Mesodermal cell (in vitro differentiated cells): ENCODE measurements around the gene AKT2.

Source experiments
- H3K27ac ChIP-seq: 2 replicates; pipeline ENCODE4 v1.7.0; 2013; ENCODE audit warnings: mild to moderate bottlenecking, low read depth, low read length, moderate library complexity; ENCODE audit not compliant: severe bottlenecking
- H3K36me3 ChIP-seq: 2 replicates; pipeline ENCODE4 v1.7.1; 2013; ENCODE audit warnings: mild to moderate bottlenecking, low read length, moderate library complexity; ENCODE audit not compliant: control insufficient read depth, insufficient read depth
- H3K4me1 ChIP-seq: one replicate; pipeline ENCODE4 v1.7.1; 2013; ENCODE audit warnings: mild to moderate bottlenecking, low read length; ENCODE audit not compliant: insufficient read depth, control insufficient read depth, poor library complexity, severe bottlenecking
- H3K4me3 ChIP-seq: 2 replicates; pipeline ENCODE4 v1.7.0; 2013; ENCODE audit warnings: low read length, control low read depth, mild to moderate bottlenecking; ENCODE audit not compliant: insufficient read depth, poor library complexity, severe bottlenecking; ENCODE audit errors: extremely low read depth
- H3K9me3 ChIP-seq: 2 replicates; pipeline ENCODE4 v1.7.1; 2013; ENCODE audit warnings: mild to moderate bottlenecking, low read length, moderate library complexity; ENCODE audit not compliant: control insufficient read depth
- WGBS, 2 experiments: methylation state at CpG; one replicate each; pipeline ENCODE4 v1.1.5; 2013; ENCODE audit warnings: missing lambda C conversion rate in 2 of 2; ENCODE audit not compliant: insufficient coverage in 2 of 2; 5-methylcytosine and 5-hydroxymethylcytosine counted together

AKT2 gene

DNA sequence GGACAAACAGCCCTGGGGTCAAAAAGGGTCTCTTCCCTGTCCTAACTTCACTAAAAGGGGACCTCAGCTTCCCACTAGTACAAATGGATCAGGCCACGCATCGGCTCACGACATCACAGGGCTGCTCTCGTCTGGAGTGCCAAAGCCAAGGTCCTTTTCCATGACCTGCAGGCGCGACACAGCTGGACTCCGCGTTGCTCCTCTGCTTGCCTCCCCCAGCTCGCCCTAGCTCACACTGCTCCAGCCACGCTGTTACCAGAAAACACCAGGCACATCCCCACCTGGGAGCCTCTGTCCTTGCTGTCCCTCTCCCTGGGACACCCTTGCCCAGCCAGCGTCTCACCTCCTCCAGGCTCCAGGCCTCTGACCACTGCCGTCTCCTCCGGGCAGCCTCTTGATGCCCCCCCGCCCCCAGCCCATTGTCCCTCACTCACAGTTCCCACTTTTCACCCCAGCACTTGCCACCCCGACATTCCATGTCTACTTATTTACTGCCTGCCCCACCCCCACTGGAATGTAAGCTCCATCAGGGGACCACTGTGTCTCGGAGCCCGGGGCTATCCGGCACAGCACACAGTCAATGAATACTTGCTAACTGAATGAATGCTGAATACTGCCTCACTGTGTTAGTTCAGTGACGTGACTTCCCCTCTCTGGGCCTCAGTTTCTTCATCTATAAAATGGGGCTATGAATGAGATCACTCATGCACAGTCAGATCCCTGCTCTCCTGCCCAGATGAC lies 20.7 kb downstream of the AKT2 start:
- WGBS, 2 experiments: 94 to 96% methylated on average over 12 to 17 of the region's 19 CpGs
- Histone ChIP-seq H3K9me3 (no peaks in the 10 kb centered on the region), H3K36me3 (peaks cover 51% of the 10 kb centered on the region), H3K4me3 (no peak overlapping the region), H3K4me1 (no peaks in the 10 kb centered on the region), H3K27ac (no peak overlapping the region)

DNA sequence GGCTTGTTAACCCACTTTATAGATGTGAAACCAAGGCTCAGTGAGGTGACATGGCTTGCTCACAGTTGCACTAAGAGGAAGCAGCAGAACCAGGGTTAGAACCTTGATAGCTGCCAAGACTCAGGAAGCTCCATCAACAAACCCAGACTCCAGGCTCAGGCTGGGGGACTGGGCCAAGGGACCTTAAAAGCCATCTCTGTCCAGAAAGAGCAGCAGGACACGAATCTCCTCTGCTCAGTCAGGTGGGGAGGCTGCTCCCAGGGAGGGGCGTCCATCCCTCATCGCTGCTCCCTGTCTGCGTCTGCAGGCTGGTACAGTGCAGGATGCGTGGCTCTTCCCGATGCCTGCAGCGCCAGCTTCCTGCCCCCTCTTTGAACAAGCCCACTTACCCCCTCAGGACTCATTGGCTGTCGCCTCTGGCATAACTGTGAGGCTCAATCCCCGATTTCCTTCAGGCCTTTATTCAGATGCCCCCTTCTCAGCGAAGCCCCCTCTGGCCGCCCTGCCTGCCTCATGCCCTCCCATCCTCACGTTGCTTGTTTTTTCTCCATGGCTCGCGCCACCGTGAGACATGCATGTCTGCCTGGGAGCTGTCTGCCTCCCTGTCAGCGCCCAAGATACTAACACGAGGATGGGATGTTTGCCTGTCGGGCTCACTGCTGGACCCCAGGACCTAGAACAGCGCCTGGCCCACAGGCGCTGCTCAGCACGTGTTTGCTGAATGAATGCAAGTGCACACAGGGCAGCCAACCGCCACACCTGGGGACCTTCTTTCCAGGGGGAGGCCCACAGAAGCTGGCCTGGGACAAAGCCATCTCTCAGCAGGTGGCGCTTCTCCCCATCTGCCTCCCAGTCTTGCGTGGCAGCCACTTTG lies 21.5 kb downstream of the AKT2 start:
- Histone ChIP-seq H3K4me1 (no peaks in the 10 kb centered on the region), H3K36me3 (peaks cover 47% of the 10 kb centered on the region), H3K27ac (no peak overlapping the region), H3K9me3 (no peaks in the 10 kb centered on the region), H3K4me3 (no peak overlapping the region)
- 93 to 97% methylated on average over 22 to 24 of the region's 24 CpGs for WGBS, 2 experiments

DNA sequence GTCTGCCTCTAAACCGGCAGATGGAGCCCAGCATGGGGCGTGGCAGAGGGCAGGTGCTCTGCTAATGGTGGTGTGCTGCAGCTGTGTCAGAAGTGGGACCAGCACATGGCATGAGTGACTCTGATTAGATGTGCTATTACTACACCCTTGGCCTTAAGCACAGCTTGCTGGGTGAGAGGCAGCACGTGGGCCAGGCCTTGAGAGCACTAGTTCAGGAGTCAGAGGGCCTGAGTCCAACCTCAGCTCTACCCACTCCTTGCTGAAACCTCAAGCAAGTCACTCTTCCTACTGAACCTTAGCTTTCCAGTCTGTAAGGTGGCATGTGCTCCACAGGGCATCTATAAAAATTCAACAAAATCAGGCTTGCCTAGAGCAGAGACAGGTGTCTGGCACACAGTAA lies 22.7 kb downstream of the AKT2 start:
- Histone ChIP-seq H3K27ac (no peak overlapping the region), H3K4me3 (no peak overlapping the region), H3K9me3 (no peaks in the 10 kb centered on the region), H3K36me3 (peaks cover 49% of the 10 kb centered on the region), H3K4me1 (no peaks in the 10 kb centered on the region)
- 100% methylated on average over 2 of the region's 3 CpGs for WGBS, 2 experiments

DNA sequence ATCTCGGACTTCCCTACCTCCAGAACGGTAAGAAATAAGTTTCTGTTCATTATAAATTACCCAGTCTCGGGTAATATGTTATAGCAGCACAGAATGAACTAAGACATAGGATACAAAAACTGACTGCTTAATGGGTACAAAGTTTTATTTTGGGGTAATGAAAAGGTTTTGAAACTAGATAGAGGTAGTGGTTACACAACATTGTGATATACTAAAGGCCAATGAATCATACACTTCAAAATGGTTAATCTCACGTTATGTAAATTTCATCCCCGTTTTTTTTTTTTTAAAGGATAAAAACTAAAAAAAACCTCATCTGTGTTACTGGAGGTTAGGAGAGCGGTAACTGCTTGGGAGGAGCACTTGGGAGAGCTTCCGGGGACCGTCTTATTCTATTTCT lies 23.5 kb downstream of the AKT2 start:
- H3K9me3 ChIP-seq: no peaks in the 10 kb centered on the region
- peaks cover 56% of the 10 kb centered on the region for H3K36me3 ChIP-seq
- H3K27ac ChIP-seq: no peak overlapping the region
- 92 to 94% methylated on average over 3 to 4 of the region's 8 CpGs for WGBS, 2 experiments
- no peak overlapping the region for H3K4me3 ChIP-seq
- H3K4me1 ChIP-seq: no peaks in the 10 kb centered on the region

DNA sequence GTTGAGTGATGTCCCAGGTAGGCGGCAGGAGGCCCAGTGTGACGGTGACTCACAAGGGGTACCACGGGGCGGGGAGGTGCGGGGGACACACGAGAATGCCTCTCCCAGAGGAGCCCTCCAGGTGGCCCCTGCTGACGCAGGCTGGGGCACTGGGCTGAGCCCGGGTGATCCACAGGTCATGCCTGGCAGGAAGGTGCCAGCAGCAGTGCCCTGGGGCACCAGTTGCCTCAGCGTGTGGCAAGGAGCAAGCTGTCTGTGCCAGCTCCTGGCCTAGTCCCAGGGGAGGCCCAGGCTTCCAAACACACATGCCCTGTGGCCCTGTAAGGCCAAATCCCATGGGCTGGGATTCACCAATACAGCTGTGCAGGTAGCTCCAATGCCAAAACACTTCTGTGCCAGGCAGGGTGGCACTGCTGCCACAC lies 28.0 kb downstream of the AKT2 start:
- no peaks in the 10 kb centered on the region for H3K4me1 ChIP-seq
- peaks cover 66% of the 10 kb centered on the region for H3K36me3 ChIP-seq
- WGBS, 2 experiments: 93 to 97% methylated on average over 9 of the region's 9 CpGs
- no peak overlapping the region for H3K4me3 ChIP-seq
- no peak overlapping the region for H3K27ac ChIP-seq
- H3K9me3 ChIP-seq: no peaks in the 10 kb centered on the region

DNA sequence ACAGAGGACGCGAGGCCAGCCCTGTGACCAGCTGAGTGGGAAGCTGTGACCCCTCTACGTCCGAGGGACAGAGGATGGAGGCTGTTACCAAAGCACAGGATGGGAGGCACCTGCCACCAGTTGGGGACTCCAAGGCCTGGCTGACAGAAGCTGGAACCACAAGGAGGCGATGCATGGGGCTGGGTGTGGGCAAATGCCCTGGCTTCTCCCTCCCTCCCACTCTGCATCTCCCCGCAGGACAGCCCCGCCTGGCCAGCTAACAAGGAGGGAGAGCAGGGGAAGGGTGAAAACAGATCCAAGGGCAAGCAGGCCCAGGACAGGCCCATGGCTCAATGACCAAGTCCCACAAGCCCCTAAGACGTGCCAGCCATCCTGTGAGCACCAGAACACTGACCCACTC lies 28.6 kb downstream of the AKT2 start:
- Histone ChIP-seq H3K4me3 (no peak overlapping the region), H3K4me1 (no peaks in the 10 kb centered on the region), H3K36me3 (peaks cover 67% of the 10 kb centered on the region), H3K9me3 (no peaks in the 10 kb centered on the region), H3K27ac (no peak overlapping the region)
- WGBS, 2 experiments: 98 to 100% methylated on average over 4 to 5 of the region's 8 CpGs

DNA sequence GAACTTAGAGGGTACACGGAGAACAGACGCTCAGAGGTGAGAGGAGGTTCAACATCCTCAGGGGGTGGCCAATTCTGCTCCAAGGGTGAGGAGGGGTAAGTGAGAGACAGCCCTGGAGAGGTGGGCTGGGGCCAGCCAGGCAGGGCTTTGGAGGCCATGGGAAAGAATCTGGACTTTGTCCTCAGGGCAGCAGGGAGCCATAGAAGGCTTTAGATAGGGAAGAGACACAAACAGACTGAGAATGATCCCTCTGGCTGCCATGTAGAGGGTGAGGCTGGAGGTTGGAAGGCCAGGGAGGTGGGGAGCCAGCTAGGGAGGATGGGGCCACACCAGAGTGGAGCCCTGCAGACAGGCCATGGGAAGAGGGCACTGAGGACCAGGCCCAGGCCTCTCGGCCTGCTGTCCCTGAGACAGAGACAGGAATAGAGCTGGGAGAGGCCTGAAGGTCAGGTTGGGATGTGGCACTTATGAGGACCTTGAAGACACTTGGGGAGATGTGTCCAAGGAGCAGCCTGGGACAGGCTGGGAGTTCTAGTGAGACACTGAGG lies 29.5 kb downstream of the AKT2 start:
- 92 to 96% methylated on average over 3 of the region's 3 CpGs for WGBS, 2 experiments
- H3K27ac ChIP-seq: no peak overlapping the region
- peaks cover 74% of the 10 kb centered on the region for H3K36me3 ChIP-seq
- no peaks in the 10 kb centered on the region for H3K4me1 ChIP-seq
- H3K9me3 ChIP-seq: no peaks in the 10 kb centered on the region
- H3K4me3 ChIP-seq: no peak overlapping the region

DNA sequence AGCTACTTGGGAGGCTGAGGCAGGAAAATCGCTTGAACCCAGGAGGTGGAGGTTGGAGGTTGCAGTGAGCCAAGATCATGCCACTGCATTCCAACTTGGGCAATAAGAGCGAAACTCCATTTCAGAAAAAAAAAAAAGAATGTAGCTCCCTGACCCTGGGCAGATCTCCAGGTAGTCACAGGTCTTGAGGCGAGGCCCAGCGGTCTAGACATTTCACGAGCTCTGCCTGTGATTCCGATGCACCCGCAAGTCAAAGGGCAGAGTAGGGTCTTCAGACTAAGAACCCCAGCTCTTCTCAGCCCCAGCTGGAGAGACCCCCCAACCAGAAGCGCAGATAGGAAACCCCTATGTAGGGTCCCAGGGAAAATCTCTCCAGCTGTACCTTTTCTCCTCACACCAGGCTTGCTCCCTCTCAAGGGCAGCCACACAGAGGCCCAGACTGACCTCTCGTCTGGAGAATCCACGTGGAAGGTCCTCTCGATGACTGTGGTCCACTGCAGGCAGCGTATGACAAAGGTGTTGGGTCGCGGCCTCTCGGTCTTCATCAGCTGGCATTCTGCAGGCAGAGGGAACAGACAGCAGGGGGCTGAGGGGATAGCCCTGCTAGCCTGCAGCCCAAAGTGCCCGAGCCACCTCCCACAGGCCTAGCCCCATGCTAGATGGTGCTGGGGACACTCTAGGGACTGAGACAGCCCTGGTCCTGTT lies 30.3 kb downstream of the AKT2 start:
- H3K4me3 ChIP-seq: no peak overlapping the region
- H3K4me1 ChIP-seq: no peaks in the 10 kb centered on the region
- WGBS, 2 experiments: 95 to 97% methylated on average over 15 to 16 of the region's 16 CpGs
- peaks cover 81% of the 10 kb centered on the region for H3K36me3 ChIP-seq
- no peak overlapping the region for H3K27ac ChIP-seq
- no peaks in the 10 kb centered on the region for H3K9me3 ChIP-seq

DNA sequence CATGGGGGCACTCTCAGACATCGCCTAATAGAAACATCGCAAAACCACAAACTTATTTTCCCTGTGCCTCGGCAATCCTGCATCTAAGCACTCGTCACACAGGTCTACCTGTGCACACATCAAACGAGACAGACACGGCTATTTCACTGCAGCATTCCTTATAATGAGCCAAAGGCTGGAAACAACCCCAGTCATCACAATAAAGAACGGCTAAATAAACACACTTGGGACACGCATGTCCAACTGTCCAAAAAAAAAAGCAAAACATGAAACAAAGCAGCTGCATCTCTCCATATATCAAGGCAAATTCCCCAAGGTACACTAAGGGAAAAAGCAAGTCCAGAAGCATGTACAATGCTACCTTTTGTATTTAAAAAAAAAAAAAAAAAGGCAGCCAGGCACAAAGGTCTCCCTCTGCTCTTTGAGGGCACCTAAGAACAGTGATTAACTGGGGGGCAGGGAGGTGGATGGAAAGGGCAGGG lies 31.5 kb downstream of the AKT2 start:
- Histone ChIP-seq H3K4me1 (no peaks in the 10 kb centered on the region), H3K4me3 (no peak overlapping the region), H3K9me3 (no peaks in the 10 kb centered on the region), H3K27ac (no peak overlapping the region), H3K36me3 (peaks cover 85% of the 10 kb centered on the region)
- 92 to 98% methylated on average over 7 to 8 of the region's 8 CpGs for WGBS, 2 experiments

GRCh38 chr19:40252395-40252794 lies 32.8 kb downstream of the AKT2 start:
- 69 to 71% methylated on average over 6 to 7 of the region's 7 CpGs for WGBS, 2 experiments
- H3K4me3 ChIP-seq: no peak overlapping the region
- no peak overlapping the region for H3K27ac ChIP-seq
- H3K4me1 ChIP-seq: no peaks in the 10 kb centered on the region
- peaks cover 77% of the 10 kb centered on the region for H3K36me3 ChIP-seq
- H3K9me3 ChIP-seq: no peaks in the 10 kb centered on the region
